DMS53 (cell line): ENCODE data around the gene SLC2A8.
A peak's percentile ranks its signal among the peaks of the same experiment; 100 is the strongest.

ENCODE experiments used
- DNase-seq: peaks from one replicate; lab custom pipeline; 2025; lab: John Stamatoyannopoulos, UW

Gene SLC2A8

GRCh38 chr9:127403507-127404192, 6.7 kb downstream of the SLC2A8 start:
- DNase-seq, result no peak

GRCh38 chr9:127404631-127405030, 7.7 kb downstream of the SLC2A8 start:
- no peak for DNase-seq

GRCh38 chr9:127405344-127406125, 8.6 kb downstream of the SLC2A8 start:
- DNase-seq, result no peak

- no peak for DNase-seq
Observed at GRCh38 chr9:127406799-127407491, 10.0 kb downstream of the SLC2A8 start.

- DNase-seq, result no peak
Observed at GRCh38 chr9:127407492-127407843, 10.5 kb downstream of the SLC2A8 start.

GRCh38 chr9:127411122-127411521, 14.2 kb downstream of the SLC2A8 start:
- no peak for DNase-seq

- no peak for DNase-seq
Observed at GRCh38 chr9:127415141-127415540, 18.2 kb downstream of the SLC2A8 start.

GRCh38 chr9:127415657-127416056, 18.7 kb downstream of the SLC2A8 start:
- DNase-seq, result no peak

- DNase-seq, result peak; percentile 37
Observed at GRCh38 chr9:127417131-127418036, 20.4 kb downstream of the SLC2A8 start.

GRCh38 chr9:127418037-127418471, 21.1 kb downstream of the SLC2A8 start:
- peak; percentile 51 for DNase-seq

- no peak for DNase-seq
Observed at GRCh38 chr9:127419348-127419747, 22.4 kb downstream of the SLC2A8 start.

- DNase-seq, result no peak
Observed at GRCh38 chr9:127421057-127421456, 24.1 kb downstream of the SLC2A8 start.

- DNase-seq, result no peak
Observed at GRCh38 chr9:127422133-127422782, 25.3 kb downstream of the SLC2A8 start.

- DNase-seq, result no peak
Observed at GRCh38 chr9:127422787-127423186, 25.8 kb downstream of the SLC2A8 start.

GRCh38 chr9:127423476-127423933, 26.5 kb downstream of the SLC2A8 start:
- no peak for DNase-seq

- DNase-seq, result peak; percentile 94
Observed at GRCh38 chr9:127423934-127424675, 27.1 kb downstream of the SLC2A8 start, which contains the start of gene ZNF79. ZNF79 (plus strand) TSS chr9:127424382; CDS start chr9:127424788, 406 bp downstream.

GRCh38 chr9:127424676-127424999, 27.7 kb downstream of the SLC2A8 start:
- peak; percentile 73 for DNase-seq

GRCh38 chr9:127426756-127427155, 29.8 kb downstream of the SLC2A8 start:
- DNase-seq, result no peak

- no peak for DNase-seq
Observed at GRCh38 chr9:127428348-127428747, 31.4 kb downstream of the SLC2A8 start.

- no peak for DNase-seq
Observed at GRCh38 chr9:127430415-127430814, 33.4 kb downstream of the SLC2A8 start.
